ENCODE data around the gene MLN.

The MLN gene

DNA sequence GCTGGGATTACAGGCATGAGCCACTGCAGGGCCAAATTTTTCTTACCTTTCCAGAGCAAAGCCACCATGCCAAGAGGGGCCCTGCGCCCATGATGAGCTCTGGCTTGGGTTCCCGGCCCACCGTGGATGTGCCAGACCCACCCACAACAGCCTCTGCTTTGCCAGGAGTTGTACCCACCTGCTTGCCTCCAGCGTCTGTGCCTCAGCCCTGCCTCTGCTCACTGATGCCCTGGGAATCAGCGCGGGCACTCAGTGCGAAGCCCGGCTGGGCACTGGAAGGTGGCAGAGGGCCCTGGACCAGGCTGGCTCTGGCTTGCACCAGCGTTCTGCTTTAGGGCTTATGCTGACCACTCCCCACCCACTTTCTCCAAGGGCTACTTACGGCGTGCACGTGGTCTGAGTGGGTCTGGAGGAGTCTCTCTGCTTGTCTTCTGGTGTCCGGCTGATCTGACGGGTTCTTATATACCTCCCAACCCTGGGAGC is at the start of gene MLN:
TSS of gene MLN (minus strand) at position 433 of the 483 bp plus-strand sequence. CDS start 2,840 bp downstream, outside the sequence.
- no peak for DNase-seq

- DNase-seq, result no peak
Observed at GRCh38 chr6:33853026-33853425, 49.2 kb upstream of the MLN start.

DNA sequence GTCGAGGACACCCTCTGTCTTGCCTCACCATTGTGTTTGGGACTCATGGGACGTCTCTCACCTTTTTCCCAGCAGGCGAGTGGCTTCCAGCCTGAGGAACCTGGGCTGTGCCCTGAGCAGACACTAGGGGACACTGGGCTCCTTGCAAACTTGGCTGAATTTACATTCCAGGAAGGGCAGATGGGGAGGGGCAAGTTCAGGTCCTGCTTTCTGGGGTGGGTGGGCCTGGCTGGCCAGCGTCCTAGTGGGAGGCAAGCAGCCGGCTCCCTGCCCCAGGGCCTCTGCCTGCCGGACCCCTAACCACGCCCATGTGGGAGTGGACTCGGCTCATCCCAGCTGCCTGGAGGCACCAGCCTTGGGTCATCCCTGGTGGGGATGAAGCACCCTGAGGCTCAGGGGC is 48.2 kb upstream of the MLN start:
- no peak for DNase-seq

GRCh38 chr6:33850869-33851541 is 47.2 kb upstream of the MLN start:
- DNase-seq, result no peak

GRCh38 chr6:33850296-33850695 is 46.5 kb upstream of the MLN start:
- no peak for DNase-seq

DNA sequence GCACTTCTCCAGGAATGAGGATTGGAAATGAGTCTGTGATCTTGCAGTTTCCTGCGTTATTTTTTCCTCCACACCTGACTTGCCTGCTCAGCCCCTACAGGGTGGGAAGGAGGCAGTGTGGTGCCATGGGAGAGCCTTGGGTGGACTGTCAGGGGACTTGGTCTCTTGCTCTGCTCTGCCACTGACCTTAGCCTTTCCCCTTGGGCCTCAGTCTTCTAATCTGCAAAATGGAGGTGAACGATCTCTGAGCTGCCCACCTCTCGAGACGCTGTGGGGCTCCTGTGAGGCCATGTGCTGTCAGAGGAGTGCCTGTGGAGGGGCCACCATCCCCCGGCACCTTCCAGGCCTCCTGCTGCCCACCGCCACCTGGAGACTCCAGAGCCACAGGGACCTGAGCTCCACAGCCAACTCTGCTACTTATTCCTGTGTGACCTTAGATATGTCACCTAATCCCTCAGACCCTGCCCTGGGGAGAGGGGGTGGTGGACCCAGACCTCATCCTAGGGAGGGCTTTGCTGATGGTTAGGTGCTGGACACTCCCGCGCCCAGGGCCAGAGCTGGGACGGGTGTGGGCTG is 45.8 kb upstream of the MLN start:
- DNase-seq, result no peak

DNA sequence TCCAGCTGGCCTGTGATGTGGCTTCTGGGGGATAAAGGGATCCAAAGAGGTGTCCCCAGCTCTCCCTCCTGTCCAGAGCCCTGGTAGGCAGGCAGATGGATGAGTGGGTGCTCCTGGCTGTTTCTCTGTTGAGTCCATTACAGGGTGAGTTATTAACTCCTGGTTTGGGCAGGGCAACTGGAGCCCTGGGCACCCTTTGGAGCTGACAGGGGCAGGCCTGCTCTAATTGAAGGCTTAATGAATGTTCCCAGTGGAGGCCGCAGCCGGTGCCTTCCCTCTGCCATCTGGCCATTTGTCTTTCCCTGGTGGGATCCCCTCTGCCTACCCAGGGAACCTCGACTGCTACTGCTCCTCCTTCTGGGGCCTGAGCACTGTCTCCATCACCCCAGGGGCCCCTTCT is 44.7 kb upstream of the MLN start:
- DNase-seq, result no peak

DNA sequence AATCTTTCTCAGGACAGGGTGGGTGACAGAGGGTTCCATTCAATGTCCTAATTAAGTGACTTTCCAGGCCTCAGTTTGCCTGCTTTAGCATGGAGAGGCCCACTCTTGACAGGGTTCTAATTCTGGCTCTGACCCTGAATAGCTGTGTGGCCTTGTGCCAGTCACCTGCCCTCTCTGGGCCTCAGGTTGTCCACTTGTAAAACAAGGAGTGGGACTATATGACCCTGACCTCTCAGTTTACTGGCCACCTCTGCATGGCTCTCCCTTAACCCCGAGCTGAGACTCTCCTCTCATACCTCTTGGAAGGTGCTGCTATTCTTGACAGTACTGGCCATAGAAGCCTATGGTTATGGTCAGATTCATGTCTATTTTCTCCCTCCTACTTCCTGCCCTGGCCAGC is 44.1 kb upstream of the MLN start:
- DNase-seq, result no peak

GRCh38 chr6:33847078-33847477 is 43.3 kb upstream of the MLN start:
- DNase-seq, result no peak

DNA sequence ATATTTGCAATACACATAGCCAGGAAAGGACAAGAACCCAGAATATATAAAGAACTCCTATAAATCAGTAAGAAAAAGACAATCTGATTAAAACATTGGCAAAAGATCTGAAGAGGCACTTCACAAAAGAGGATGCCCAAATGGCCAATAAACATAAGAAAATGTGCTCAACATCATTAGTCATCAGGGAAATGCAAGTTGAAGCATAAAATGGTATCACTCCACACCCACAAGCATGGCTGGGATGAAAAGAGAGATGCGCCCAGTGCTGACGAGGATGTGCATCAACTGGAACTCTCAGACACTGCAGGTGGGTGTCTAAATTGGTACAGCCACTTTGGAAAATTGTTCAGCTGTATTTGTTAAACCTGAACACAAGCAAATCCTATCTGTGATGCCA is 42.4 kb upstream of the MLN start:
- no peak for DNase-seq

DNA sequence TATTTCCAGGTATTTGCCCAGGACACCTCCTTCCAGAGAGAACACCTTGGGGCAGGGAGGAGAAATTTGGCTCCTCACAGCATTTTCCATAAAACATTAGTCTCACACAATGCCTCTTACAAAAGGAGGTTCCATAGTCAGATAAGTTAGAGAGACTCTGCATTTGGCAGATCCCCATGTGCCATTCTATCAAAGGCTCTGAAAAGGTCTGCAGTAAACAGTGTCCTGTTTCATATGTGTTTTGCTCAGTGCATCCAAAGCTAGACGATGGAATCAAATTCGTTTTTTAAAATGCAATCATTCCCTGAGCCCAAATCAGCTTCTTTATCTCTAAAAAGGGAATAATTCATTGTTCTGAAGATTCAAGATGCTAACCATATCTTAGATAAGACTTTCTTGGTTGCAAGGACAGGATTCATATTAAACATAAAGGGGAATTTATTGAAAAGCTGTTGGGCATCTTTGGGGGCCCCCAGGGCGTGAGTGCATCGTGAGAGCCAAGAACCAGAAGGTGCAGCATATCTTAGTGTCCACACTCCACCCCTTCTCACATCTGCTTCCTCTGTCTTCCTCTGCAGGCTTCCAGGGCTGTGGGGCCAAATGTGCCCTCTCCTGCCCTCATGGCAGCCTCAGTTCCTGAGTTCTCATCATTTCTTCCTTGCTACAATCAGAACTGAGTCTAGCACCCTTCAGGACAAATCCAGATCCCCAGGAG is 41.4 kb upstream of the MLN start:
- no peak for DNase-seq

DNA sequence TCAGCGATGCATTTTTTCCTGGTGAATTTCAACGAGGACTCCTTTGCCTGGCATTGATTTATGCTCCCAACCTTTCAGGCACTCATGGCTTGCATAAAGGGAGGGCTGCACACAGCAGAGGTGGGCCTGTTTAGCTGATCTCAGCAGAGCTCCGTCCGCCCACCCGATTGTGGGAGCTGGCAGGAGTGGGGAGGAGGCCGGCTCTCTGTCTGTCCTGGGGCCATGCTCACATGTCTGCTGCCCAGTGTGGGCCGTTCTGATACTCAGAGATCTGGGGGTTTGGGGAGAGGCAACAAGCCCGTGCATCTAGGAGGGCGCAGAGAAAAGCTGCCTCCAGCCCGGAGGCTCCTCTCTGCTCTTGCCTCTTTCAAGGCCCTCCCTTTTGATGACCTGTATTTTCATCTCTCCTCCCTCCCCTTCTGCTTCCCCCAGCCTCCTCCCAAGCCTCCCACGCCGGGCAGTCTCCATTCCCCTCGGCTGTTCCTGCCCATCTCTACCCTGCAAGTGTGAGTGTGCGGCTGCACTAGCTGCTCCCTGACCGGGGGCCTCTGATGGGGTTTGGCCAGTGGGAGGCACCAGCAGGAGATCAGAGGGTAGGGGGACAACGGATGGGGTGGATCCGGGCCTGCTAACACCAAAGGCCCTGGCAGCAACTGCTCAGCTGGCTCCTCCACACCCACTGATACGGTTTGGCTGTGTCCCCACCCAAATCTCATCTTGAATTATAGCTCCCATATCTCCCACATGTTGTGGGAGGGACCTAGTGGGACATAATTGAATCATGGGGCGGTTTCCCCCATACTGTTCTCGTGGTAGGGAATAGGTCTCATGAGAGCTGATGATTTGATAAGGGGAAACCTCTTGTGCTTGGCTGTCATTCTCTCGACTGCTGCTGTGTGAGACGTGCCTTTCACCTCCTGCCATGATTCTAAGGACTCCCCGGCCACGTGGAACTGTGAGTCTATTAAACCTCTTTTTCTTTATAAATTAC is 39.6 kb upstream of the MLN start:
- DNase-seq, result no peak

GRCh38 chr6:33841868-33842267 is 38.1 kb upstream of the MLN start:
- DNase-seq, result no peak

DNA sequence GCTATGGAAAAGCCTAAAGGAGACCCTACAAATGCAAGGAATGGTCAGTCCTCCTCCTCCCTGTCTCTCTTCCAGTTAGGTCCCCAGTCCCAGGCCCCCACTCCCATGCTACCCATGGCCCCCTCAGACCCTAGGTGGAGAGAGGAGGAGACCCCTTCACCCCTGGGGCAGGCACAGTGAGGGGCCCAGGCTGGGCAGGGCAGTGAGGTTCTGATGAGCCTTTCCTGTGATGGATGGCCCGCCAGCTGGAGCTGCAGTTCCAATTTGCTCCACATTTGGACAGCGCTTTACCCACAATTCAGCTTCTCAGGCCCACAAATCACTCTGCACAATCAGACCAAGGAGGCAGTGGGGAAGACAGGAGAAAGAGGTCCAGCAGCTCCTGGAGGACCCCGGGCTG is 37.3 kb upstream of the MLN start:
- DNase-seq, result no peak

- DNase-seq, result peak; percentile 93
Observed at GRCh38 chr6:33840048-33840926, 36.5 kb upstream of the MLN start.

DNA sequence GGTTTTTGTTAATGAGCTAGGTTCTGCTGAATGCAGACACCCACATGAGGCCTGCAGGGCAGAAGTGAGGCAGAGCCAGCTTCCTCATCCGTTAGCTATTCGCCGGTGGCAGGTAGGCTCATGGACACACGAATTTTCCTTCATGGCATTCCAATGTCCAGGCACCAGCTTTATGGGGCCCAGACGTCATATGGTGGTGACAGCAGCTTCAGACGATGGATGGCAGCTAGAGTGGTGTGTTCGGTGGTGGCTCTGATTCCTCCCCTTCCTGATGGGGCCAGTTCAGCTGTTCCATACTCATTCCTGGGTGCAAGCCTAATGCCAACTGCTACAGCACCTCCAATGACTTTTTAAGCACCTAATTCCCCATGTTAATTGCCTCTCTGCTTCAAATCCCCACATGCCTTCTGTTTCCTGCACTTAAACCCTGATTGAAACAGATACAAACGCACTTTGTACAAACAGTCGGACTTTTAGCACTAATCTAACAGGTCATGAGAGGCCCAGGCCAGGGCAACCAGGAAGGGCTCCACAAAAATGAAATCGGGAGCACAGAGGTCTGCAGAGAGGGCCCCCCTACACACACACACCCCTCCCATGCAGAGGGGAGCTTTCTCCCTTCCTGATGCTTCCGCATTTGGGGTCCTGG is 35.7 kb upstream of the MLN start:
- DNase-seq, result no peak

GRCh38 chr6:33838983-33839382 is 35.2 kb upstream of the MLN start:
- DNase-seq, result no peak

DNA sequence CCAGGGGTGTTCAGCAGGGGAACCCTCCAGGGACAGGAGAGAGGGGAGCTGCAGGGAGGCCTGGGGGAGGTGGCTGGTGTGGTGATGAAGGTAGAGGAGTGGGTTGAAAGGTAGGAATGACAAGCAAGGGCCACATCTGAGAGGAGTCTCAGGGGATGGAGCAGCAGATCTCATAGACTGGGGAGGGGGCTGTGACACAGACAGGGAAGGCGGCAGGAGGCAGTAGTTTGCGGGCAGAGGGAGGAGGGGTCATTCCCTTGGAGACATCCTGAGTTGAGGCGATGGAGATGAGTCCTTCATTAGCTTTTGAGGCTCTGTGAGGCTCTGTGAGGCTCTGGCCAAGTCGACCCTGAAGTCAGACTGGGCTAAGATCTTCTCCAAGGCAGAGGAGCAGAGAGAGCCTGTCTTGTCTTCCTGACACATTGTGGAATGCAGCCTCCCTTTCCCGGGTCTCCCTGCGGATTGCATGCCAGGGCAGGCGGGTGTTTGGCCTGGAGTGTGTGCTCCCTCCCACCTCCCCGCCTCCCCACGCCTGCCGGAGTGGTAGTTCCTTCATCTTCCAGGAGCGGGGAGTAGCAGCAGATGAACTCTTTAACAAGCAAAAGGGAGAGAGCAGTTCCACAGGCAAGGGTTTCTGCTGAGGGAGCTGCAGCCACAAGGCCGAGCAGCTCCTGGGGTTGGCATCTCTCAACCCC is 34.3 kb upstream of the MLN start:
- DNase-seq, result no peak

- DNase-seq, result no peak
Observed at GRCh38 chr6:33836806-33837469, 33.1 kb upstream of the MLN start.
